GM12875 (cell line): Measurements from ENCODE around the gene SVBP.

Experiments used
- H3K4me3 ChIP-seq: one replicate; pipeline ENCODE4 v1.5.1; 2011; ENCODE audit warnings: low read depth, low read length, control low read depth
- TF ChIP-seq, protein P1 (sequence below): IDR thresholded peaks from 2 replicates; pipeline ENCODE4 v1.5.1; 2011; ENCODE audit warnings: low read depth, mild to moderate bottlenecking, control low read depth, inconsistent platforms, low read length, moderate library complexity, borderline replicate concordance; ENCODE audit not compliant: insufficient read depth

Gene SVBP

DNA sequence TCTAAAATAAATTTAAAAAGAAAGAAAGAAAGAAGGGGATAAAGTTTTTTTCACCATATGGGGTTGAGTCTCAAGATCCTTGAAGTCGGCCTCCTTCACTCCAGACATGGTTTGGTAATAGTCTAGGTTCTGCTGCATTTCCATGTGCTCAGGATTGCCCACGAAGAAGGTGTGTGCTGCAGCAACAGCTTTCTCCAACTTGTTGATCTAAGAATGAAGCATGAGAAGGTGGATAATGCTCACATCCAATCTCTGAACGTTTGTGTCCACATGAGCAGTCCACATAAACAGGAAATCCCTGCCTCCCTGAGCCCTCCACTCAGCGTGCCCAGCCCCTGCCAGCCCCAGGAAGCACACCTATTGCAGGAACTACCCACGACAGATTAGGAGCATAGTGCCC, 54.9 kb downstream of the SVBP start:
- TF ChIP-seq, protein P1, sequence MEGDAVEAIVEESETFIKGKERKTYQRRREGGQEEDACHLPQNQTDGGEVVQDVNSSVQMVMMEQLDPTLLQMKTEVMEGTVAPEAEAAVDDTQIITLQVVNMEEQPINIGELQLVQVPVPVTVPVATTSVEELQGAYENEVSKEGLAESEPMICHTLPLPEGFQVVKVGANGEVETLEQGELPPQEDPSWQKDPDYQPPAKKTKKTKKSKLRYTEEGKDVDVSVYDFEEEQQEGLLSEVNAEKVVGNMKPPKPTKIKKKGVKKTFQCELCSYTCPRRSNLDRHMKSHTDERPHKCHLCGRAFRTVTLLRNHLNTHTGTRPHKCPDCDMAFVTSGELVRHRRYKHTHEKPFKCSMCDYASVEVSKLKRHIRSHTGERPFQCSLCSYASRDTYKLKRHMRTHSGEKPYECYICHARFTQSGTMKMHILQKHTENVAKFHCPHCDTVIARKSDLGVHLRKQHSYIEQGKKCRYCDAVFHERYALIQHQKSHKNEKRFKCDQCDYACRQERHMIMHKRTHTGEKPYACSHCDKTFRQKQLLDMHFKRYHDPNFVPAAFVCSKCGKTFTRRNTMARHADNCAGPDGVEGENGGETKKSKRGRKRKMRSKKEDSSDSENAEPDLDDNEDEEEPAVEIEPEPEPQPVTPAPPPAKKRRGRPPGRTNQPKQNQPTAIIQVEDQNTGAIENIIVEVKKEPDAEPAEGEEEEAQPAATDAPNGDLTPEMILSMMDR = no peak
- H3K4me3 ChIP-seq = no peak overlapping the region

GRCh38 chr1:42761567-42761966, 55.6 kb downstream of the SVBP start:
- H3K4me3 ChIP-seq = no peak overlapping the region
- TF ChIP-seq, protein P1 = no peak

DNA sequence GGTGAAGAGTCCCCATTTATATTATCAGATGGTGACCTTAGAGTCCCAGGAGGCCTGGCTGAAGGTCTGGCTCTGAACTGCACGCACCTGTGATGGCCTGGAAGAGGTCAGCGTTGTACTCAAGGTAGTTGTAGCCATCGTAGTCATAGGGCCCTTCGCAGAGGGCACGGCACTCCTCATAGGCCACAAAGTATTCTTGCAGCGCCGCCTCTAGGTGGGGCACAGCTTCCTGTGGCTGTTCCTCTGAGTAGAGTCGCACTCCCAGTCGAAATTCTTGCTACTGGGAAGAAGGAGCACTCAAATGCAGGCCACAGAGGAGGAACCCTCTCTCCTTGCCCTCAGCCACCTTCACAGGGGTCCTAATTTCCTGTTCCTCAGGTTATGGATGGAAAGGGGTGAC, 58.1 kb downstream of the SVBP start:
- TF ChIP-seq, protein P1 = no peak
- H3K4me3 ChIP-seq = no peak overlapping the region

- no peak overlapping the region for H3K4me3 ChIP-seq
- TF ChIP-seq, protein P1 = no peak
These were observed 58.6 kb downstream of the SVBP start for GRCh38 chr1:42758641-42759040.

- TF ChIP-seq, protein P1 = no peak
- no peak overlapping the region for H3K4me3 ChIP-seq
These were observed 59.3 kb downstream of the SVBP start for GRCh38 chr1:42757892-42758275.
